Measurements from ENCODE around the gene THG1L.

The THG1L gene

GRCh38 chr5:157747766-157748700 lies 16.8 kb downstream of the THG1L start:
- ATAC-seq (ENCODE audit: low read depth) (no peak), DNase-seq (ENCODE audit: low spot score) (no peak)
- no peak overlapping the region for H3K4me3 ChIP-seq (ENCODE audit: severe bottlenecking)
- no peak for TF ChIP-seq CTCF (IDR thresholded peaks at IDR 0.05; ENCODE audit: poor library complexity, severe bottlenecking)
- no peaks in the 10 kb centered on the region for H3K9me3 ChIP-seq (ENCODE audit: severe bottlenecking)
- peak overlapping the region; percentile 18 for H3K27ac ChIP-seq (ENCODE audit: poor library complexity, severe bottlenecking)
- peaks cover 19% of the 10 kb centered on the region for H3K36me3 ChIP-seq (ENCODE audit: low read depth)
- peaks cover 22% of the 10 kb centered on the region for H3K4me1 ChIP-seq (ENCODE audit: insufficient read depth, poor library complexity, severe bottlenecking)
- H3K27me3 ChIP-seq (ENCODE audit: insufficient read depth, poor library complexity, severe bottlenecking): no peaks in the 10 kb centered on the region

- H3K27ac ChIP-seq (ENCODE audit: poor library complexity, severe bottlenecking): peak overlapping the region; percentile 18
- H3K27me3 ChIP-seq (ENCODE audit: insufficient read depth, poor library complexity, severe bottlenecking): no peaks in the 10 kb centered on the region
- peaks cover 24% of the 10 kb centered on the region for H3K36me3 ChIP-seq (ENCODE audit: low read depth)
- no peak overlapping the region for H3K4me3 ChIP-seq (ENCODE audit: severe bottlenecking)
- no peak for DNase-seq (ENCODE audit: low spot score)
- peak; percentile 3 for TF ChIP-seq CTCF (IDR thresholded peaks at IDR 0.05; ENCODE audit: poor library complexity, severe bottlenecking)
- H3K9me3 ChIP-seq (ENCODE audit: severe bottlenecking): no peaks in the 10 kb centered on the region
- ATAC-seq (ENCODE audit: low read depth): peak; percentile 76
- H3K4me1 ChIP-seq (ENCODE audit: insufficient read depth, poor library complexity, severe bottlenecking): peaks cover 22% of the 10 kb centered on the region
Measured at GRCh38 chr5:157748760-157749461, 17.7 kb downstream of the THG1L start.

DNA sequence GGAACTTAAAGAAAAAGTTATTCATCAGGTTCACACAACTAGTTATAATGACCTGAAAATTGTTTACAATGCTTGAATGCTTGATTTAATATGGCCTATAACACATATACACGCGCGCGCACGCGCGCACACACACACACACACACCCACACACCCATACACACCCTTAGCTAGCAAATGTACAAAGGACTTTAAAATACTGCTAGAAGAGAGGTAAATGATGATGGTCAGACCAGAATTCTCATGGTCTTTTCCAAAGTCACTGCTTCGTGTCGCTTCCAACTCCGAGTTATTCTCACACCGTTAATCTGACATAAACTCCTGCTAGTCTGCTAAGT lies 18.2 kb downstream of the THG1L start:
- Histone ChIP-seq H3K4me3 (ENCODE audit: severe bottlenecking) (no peak overlapping the region), H3K27ac (ENCODE audit: poor library complexity, severe bottlenecking) (peak overlapping the region; percentile 18), H3K4me1 (ENCODE audit: insufficient read depth, poor library complexity, severe bottlenecking) (peaks cover 22% of the 10 kb centered on the region), H3K9me3 (ENCODE audit: severe bottlenecking) (no peaks in the 10 kb centered on the region), H3K36me3 (ENCODE audit: low read depth) (peaks cover 28% of the 10 kb centered on the region), H3K27me3 (ENCODE audit: insufficient read depth, poor library complexity, severe bottlenecking) (no peaks in the 10 kb centered on the region)
- no peak for ATAC-seq (ENCODE audit: low read depth)
- TF ChIP-seq CTCF (IDR thresholded peaks at IDR 0.05; ENCODE audit: poor library complexity, severe bottlenecking): no peak
- no peak for DNase-seq (ENCODE audit: low spot score)

- Histone ChIP-seq H3K36me3 (ENCODE audit: low read depth) (peaks cover 35% of the 10 kb centered on the region), H3K9me3 (ENCODE audit: severe bottlenecking) (no peaks in the 10 kb centered on the region), H3K27me3 (ENCODE audit: insufficient read depth, poor library complexity, severe bottlenecking) (no peaks in the 10 kb centered on the region), H3K4me3 (ENCODE audit: severe bottlenecking) (no peak overlapping the region), H3K4me1 (ENCODE audit: insufficient read depth, poor library complexity, severe bottlenecking) (peaks cover 22% of the 10 kb centered on the region), H3K27ac (ENCODE audit: poor library complexity, severe bottlenecking) (peak overlapping the region; percentile 18)
- ATAC-seq (ENCODE audit: low read depth): peak; percentile 80
- TF ChIP-seq CTCF (IDR thresholded peaks at IDR 0.05; ENCODE audit: poor library complexity, severe bottlenecking): no peak
- no peak for DNase-seq (ENCODE audit: low spot score)
Measured at GRCh38 chr5:157750320-157750719, 19.1 kb downstream of the THG1L start.

All from RWPE2 (cell line).